ENCODE data around the gene PRMT2. TPM values are rescaled to one million over a fixed set of nuclear protein-coding genes. Genes with fewer than 3 reads are reported as not detected.
"Not testable (repeated sequence)": the region's sequence is repeated elsewhere in the genome, so short reads cannot be mapped to it uniquely, and the experiment has no call there.

Gene PRMT2
- total RNA-seq, 1 donor from 2014 or later, result 96.6 TPM

DNA sequence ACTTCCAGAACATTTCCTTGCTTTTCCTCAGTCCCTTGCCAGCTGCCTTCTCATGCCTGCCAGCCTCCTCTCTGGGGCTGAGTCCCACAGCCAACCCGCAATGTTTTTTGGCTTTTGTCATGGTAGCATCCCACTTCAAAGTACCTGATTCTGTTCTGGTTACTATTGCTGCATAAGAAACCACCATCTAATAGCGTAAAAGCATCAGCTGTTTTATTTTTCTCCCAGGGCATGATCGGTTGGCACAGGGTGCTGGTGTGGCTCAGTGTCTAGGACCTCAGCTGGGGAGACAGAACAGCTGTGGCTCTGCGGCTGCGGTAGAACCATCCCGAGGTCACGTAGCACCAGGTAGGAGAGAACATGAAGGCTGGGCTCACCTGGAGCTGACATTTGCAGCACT is 8.9 kb upstream of the PRMT2 start:
- Histone ChIP-seq H3K9ac (ENCODE audit: low read depth in 1 of 3, low read length in 3 of 3) (no peak overlapping the region), H3K27me3 (ENCODE audit: control insufficient read depth in 3 of 3, insufficient read depth in 3 of 3, low read length in 3 of 3) (peaks cover 5 to 21% (median 6%) of the 10 kb centered on the region in 3 donors), H3K9me3 (ENCODE audit: control insufficient read depth in 3 of 3, low read length in 3 of 3) (peaks cover 2 to 14% (median 12%) of the 10 kb centered on the region in 3 donors), H3K4me3 (ENCODE audit: low read length in 3 of 3) (no peak overlapping the region), H3K36me3 (ENCODE audit: control insufficient read depth in 3 of 3, insufficient read depth in 3 of 3, low read length in 3 of 3) (no peaks in the 10 kb centered on the region), H3K4me1 (ENCODE audit: control insufficient read depth in 3 of 3, insufficient read depth in 3 of 3, low read length in 3 of 3) (no peaks in the 10 kb centered on the region), H3K27ac (ENCODE audit: low read depth, low read length) (no peak overlapping the region)

DNA sequence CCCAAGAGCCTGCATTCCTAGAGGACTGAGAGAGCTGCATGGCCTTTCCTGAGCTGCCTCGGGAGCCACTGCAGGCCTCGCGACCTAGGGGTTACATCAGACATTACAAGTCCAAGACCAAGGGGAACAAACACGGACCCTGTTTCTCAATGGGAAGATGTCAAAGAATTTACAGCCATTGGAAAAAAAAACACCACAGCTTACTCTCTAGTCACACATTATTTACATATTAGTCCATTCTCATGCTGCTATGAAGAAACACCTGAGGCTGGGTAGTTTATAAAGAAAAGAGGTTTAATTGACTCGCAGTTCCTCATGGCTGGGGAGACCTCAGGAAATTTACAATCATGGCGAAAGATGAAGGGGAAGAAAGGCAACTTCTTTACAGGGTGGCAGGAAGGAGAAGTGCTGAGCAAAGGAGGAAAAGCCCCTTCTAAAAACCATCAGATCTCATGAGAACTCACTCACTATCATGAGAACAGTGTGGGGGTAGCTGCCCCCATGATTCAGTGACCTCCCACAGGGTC is 8.4 kb upstream of the PRMT2 start:
- no peak overlapping the region for H3K4me3 ChIP-seq (ENCODE audit: low read length in 3 of 3)
- no peak overlapping the region for H3K27ac ChIP-seq (ENCODE audit: low read depth, low read length)
- H3K9ac ChIP-seq (ENCODE audit: low read depth in 1 of 3, low read length in 3 of 3), result no peak overlapping the region
- H3K36me3 ChIP-seq (ENCODE audit: control insufficient read depth in 3 of 3, insufficient read depth in 3 of 3, low read length in 3 of 3), result no peaks in the 10 kb centered on the region
- peaks cover 5 to 21% (median 6%) of the 10 kb centered on the region in 3 donors for H3K27me3 ChIP-seq (ENCODE audit: control insufficient read depth in 3 of 3, insufficient read depth in 3 of 3, low read length in 3 of 3)
- peaks cover 2 to 14% (median 12%) of the 10 kb centered on the region in 3 donors for H3K9me3 ChIP-seq (ENCODE audit: control insufficient read depth in 3 of 3, low read length in 3 of 3)
- no peaks in the 10 kb centered on the region for H3K4me1 ChIP-seq (ENCODE audit: control insufficient read depth in 3 of 3, insufficient read depth in 3 of 3, low read length in 3 of 3)

DNA sequence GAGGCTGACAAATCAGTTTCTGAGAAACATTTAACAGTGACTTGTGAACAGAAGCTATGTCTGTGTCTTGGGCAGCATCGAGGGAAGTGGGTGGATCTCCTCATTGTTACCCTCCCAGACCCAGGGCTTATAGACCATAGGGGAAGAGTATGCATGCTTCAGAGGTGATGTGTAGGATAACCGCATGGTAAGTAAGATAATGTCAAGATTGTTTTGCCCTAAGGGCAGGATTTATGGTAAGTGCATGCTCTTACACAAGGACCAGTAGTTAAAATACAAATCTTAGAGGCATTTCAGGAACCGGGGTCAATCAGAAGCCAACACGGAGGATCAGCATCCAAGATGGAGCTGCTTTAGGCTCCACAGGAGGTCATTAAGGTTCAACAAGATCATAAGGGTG is 7.7 kb upstream of the PRMT2 start:
- Histone ChIP-seq H3K4me3 (ENCODE audit: low read length in 3 of 3) (no peak overlapping the region), H3K27me3 (ENCODE audit: control insufficient read depth in 3 of 3, insufficient read depth in 3 of 3, low read length in 3 of 3) (peaks cover 5 to 21% (median 6%) of the 10 kb centered on the region in 3 donors), H3K36me3 (ENCODE audit: control insufficient read depth in 3 of 3, insufficient read depth in 3 of 3, low read length in 3 of 3) (no peaks in the 10 kb centered on the region), H3K27ac (ENCODE audit: low read depth, low read length) (no peak overlapping the region), H3K9ac (ENCODE audit: low read depth in 1 of 3, low read length in 3 of 3) (no peak overlapping the region), H3K9me3 (ENCODE audit: control insufficient read depth in 3 of 3, low read length in 3 of 3) (peaks cover 2 to 14% (median 12%) of the 10 kb centered on the region in 3 donors), H3K4me1 (ENCODE audit: control insufficient read depth in 3 of 3, insufficient read depth in 3 of 3, low read length in 3 of 3) (no peaks in the 10 kb centered on the region)

DNA sequence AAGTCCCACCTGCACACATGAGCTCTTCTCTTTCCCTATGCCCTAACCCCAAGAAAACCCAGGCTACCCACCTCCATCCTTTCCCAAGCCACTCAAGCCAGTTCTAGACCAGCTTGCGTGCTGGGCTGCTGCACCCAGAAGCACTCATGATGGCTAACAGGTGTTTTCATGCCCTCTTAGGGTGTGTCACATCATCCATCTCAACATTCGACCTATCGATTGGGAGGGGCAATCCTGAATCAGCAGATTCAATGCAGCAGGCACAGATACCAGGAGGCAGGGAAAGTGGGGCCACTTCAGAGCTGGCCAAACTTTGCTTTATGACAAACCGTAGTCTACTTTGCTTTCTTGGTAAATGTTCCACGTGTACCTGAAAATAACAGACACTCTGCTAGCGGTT is 6.6 kb upstream of the PRMT2 start:
- Histone ChIP-seq H3K4me1 (ENCODE audit: control insufficient read depth in 3 of 3, insufficient read depth in 3 of 3, low read length in 3 of 3) (no peaks in the 10 kb centered on the region), H3K36me3 (ENCODE audit: control insufficient read depth in 3 of 3, insufficient read depth in 3 of 3, low read length in 3 of 3) (no peaks in the 10 kb centered on the region), H3K27ac (ENCODE audit: low read depth, low read length) (no peak overlapping the region), H3K4me3 (ENCODE audit: low read length in 3 of 3) (no peak overlapping the region), H3K27me3 (ENCODE audit: control insufficient read depth in 3 of 3, insufficient read depth in 3 of 3, low read length in 3 of 3) (peaks cover 5 to 21% (median 6%) of the 10 kb centered on the region in 3 donors), H3K9ac (ENCODE audit: low read depth in 1 of 3, low read length in 3 of 3) (no peak overlapping the region), H3K9me3 (ENCODE audit: control insufficient read depth in 3 of 3, low read length in 3 of 3) (peaks cover 2 to 14% (median 12%) of the 10 kb centered on the region in 3 donors)

DNA sequence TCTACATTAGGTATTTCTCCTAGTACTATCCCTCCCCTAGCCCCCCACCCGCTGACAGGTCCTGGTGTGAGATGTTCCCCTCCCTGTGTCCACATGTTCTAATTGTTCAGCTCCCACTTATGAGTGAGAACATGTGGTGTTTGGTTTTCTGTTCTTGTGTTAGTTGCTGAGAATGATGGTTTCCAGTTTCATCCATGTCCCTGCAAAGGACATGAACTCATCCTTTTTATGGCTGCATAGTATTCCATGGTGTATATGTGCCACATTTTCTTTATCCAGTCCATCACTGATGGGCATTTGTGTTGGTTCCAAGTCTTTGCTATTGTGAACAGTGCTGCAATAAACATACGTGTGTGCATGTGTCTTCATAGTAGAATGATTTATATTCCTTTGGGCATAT is 4.6 kb upstream of the PRMT2 start:
- H3K9me3 ChIP-seq (ENCODE audit: control insufficient read depth in 3 of 3, low read length in 3 of 3); H3K9ac ChIP-seq (ENCODE audit: low read depth in 1 of 3, low read length in 3 of 3); H3K4me1 ChIP-seq (ENCODE audit: control insufficient read depth in 3 of 3, insufficient read depth in 3 of 3, low read length in 3 of 3); H3K36me3 ChIP-seq (ENCODE audit: control insufficient read depth in 3 of 3, insufficient read depth in 3 of 3, low read length in 3 of 3); H3K4me3 ChIP-seq (ENCODE audit: low read length in 3 of 3); H3K27ac ChIP-seq (ENCODE audit: low read depth, low read length): not testable (repeated sequence)
- peaks cover 5 to 11% (median 6%) of the 10 kb centered on the region in 3 donors for H3K27me3 ChIP-seq (ENCODE audit: control insufficient read depth in 3 of 3, insufficient read depth in 3 of 3, low read length in 3 of 3)

DNA sequence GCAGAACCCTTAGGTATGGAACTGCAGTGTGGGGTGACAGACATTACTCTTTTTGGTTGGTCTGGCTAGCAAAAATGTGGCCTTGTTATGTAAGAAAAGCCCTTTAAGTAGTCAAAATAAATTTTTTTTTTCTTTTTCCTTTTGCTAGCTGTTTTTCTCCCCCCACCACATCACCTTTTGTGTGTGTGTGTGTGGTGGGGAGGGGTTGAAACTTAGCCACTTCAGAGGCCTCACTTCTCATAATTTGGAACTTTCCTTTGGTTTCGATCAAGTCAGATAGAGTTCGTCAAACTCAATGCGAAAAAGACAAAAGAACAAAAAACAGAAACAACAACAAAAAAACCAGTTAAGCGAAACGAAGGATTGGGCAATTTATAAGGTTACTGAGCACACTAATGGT is 1.9 kb upstream of the PRMT2 start:
- Histone ChIP-seq H3K9me3 (ENCODE audit: control insufficient read depth in 3 of 3, low read length in 3 of 3) (no peaks in the 10 kb centered on the region), H3K27ac (ENCODE audit: low read depth, low read length) (no peak overlapping the region)

DNA sequence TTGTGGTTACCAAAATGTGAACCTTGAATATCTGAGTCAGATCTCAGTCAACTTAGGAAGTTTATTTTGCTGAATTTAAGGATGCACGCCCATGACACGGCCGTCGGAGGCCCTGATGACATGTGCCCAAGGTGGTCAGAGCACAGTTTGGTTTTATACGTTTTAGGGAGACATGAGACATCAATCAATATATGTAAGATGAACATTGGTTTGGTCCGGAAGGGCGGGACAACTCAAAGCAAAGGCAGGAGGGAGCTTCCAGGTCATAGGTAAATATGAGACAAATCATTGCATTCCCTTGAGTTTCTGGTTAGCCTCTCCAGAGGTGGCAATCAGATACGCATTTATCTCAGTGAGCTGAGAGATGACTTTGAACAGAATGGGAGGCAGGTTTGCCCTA is 1.0 kb upstream of the PRMT2 start:
- Histone ChIP-seq H3K9me3 (ENCODE audit: control insufficient read depth in 3 of 3, low read length in 3 of 3) (no peaks in the 10 kb centered on the region), H3K4me1 (ENCODE audit: control insufficient read depth in 3 of 3, insufficient read depth in 3 of 3, low read length in 3 of 3) (peaks cover 14 to 30% (median 23%) of the 10 kb centered on the region in 3 donors), H3K9ac (ENCODE audit: low read depth in 1 of 3, low read length in 3 of 3) (peak overlapping the region in 2 of 3 donors; percentile 73 to 92), H3K27ac (ENCODE audit: low read depth, low read length) (peak overlapping the region; percentile 97), H3K27me3 (ENCODE audit: control insufficient read depth in 3 of 3, insufficient read depth in 3 of 3, low read length in 3 of 3) (no peaks in the 10 kb centered on the region), H3K36me3 (ENCODE audit: control insufficient read depth in 3 of 3, insufficient read depth in 3 of 3, low read length in 3 of 3) (peaks cover 0 to 11% (median 3%) of the 10 kb centered on the region in 3 donors), H3K4me3 (ENCODE audit: low read length in 3 of 3) (peak overlapping the region; percentile 67 to 100 (median 99))

More for the DNA sequence above, 1.9 kb upstream of the PRMT2 start:
- Histone ChIP-seq H3K36me3 (ENCODE audit: control insufficient read depth in 3 of 3, insufficient read depth in 3 of 3, low read length in 3 of 3) (peaks cover 0 to 11% (median 3%) of the 10 kb centered on the region in 3 donors), H3K9ac (ENCODE audit: low read depth in 1 of 3, low read length in 3 of 3) (no peak overlapping the region), H3K4me1 (ENCODE audit: control insufficient read depth in 3 of 3, insufficient read depth in 3 of 3, low read length in 3 of 3) (peaks cover 14 to 30% (median 23%) of the 10 kb centered on the region in 3 donors), H3K27me3 (ENCODE audit: control insufficient read depth in 3 of 3, insufficient read depth in 3 of 3, low read length in 3 of 3) (peaks cover 4 to 5% (median 5%) of the 10 kb centered on the region in 3 donors), H3K4me3 (ENCODE audit: low read length in 3 of 3) (no peak overlapping the region)

DNA sequence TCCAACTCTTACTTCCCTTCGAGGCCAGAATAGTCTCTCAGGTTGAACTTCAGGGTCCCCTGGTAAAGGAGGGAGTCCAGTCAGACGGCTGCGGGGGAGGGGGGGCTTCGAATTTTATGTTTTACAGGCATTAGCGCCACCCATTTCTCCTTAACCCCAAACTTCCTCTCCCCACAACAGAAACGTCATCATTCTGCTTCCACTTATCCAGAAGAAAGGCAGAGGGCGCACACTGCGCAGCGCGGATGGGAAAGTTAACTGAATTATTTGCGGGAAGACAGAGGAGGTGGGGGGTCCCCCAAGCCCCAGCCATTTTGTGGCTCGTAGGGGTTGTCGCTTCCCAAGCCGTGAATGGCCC is 529 bp upstream of the PRMT2 start:
- no peaks in the 10 kb centered on the region for H3K27me3 ChIP-seq (ENCODE audit: control insufficient read depth in 3 of 3, insufficient read depth in 3 of 3, low read length in 3 of 3)
- H3K27ac ChIP-seq (ENCODE audit: low read depth, low read length), result peak overlapping the region; percentile 97
- no peaks in the 10 kb centered on the region for H3K9me3 ChIP-seq (ENCODE audit: control insufficient read depth in 3 of 3, low read length in 3 of 3)
- H3K4me3 ChIP-seq (ENCODE audit: low read length in 3 of 3), result peak overlapping the region; percentile 67 to 100 (median 99)
- peak overlapping the region; percentile 73 to 92 (median 91) for H3K9ac ChIP-seq (ENCODE audit: low read depth in 1 of 3, low read length in 3 of 3)
- H3K36me3 ChIP-seq (ENCODE audit: control insufficient read depth in 3 of 3, insufficient read depth in 3 of 3, low read length in 3 of 3), result peaks cover 0 to 11% (median 3%) of the 10 kb centered on the region in 3 donors
- H3K4me1 ChIP-seq (ENCODE audit: control insufficient read depth in 3 of 3, insufficient read depth in 3 of 3, low read length in 3 of 3), result peaks cover 14 to 30% (median 23%) of the 10 kb centered on the region in 3 donors

DNA sequence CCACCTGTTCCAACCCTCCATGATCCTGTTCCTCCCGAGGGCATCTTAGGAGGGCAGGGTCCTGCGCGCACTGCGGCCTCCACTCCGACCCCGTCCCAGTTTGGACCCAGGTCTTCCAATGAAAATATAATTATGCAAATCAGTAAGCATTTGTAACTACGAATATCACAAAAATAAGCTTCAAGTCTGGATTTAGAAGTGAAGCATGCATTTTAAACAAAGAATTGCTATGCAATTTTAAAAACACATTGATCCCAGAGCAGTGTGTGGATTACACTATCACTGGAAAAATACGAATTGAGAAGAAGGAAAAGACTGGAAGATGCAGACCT is 673 bp downstream of the PRMT2 start:
- H3K4me1 ChIP-seq (ENCODE audit: control insufficient read depth in 3 of 3, insufficient read depth in 3 of 3, low read length in 3 of 3), result peaks cover 14 to 30% (median 23%) of the 10 kb centered on the region in 3 donors
- peaks cover 2 to 11% (median 3%) of the 10 kb centered on the region in 3 donors for H3K36me3 ChIP-seq (ENCODE audit: control insufficient read depth in 3 of 3, insufficient read depth in 3 of 3, low read length in 3 of 3)
- H3K4me3 ChIP-seq (ENCODE audit: low read length in 3 of 3), result peak overlapping the region; percentile 99 to 100 (median 100)
- H3K9ac ChIP-seq (ENCODE audit: low read depth in 1 of 3, low read length in 3 of 3), result peak overlapping the region; percentile 91 to 97 (median 92)
- H3K27ac ChIP-seq (ENCODE audit: low read depth, low read length), result peak overlapping the region; percentile 97
- H3K9me3 ChIP-seq (ENCODE audit: control insufficient read depth in 3 of 3, low read length in 3 of 3), result no peaks in the 10 kb centered on the region
- no peaks in the 10 kb centered on the region for H3K27me3 ChIP-seq (ENCODE audit: control insufficient read depth in 3 of 3, insufficient read depth in 3 of 3, low read length in 3 of 3)

DNA sequence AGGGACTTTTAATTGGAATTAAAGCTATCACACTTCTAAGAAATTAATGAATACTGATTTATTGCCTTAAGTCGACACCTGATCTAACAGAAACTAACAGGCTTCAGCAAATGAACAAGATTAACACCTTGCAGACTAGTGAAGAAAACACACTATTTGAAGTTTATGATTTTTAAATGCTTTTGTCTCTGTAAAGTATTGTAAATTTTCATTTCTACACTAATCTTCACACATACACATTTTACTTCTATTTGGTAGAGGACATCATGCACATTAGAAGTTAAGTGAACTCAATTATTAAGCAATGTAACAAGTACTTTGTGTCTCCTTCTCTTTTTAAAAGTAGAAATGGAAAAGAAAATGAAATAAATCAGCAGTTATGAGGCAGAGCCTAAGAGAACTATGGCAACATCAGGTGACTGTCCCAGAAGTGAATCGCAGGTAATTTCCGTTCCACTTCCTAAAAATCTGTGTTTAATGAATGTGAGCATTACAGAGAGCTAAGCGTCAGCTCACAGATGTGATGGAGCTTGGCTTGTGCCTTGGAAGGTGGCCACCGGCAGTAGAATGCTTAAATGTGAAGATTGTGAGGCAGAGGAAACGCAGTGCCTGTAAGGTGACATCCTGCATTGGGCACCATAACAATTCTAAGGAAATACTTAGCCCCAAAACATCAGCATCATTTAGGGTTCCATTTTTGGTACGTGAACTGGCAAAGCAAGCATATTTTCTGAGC is 1.2 kb downstream of the PRMT2 start:
- Histone ChIP-seq H3K27ac (ENCODE audit: low read depth, low read length) (no peak overlapping the region), H3K9me3 (ENCODE audit: control insufficient read depth in 3 of 3, low read length in 3 of 3) (no peaks in the 10 kb centered on the region), H3K4me1 (ENCODE audit: control insufficient read depth in 3 of 3, insufficient read depth in 3 of 3, low read length in 3 of 3) (peaks cover 14 to 30% (median 23%) of the 10 kb centered on the region in 3 donors), H3K4me3 (ENCODE audit: low read length in 3 of 3) (peak overlapping the region; percentile 22 to 100 (median 99)), H3K9ac (ENCODE audit: low read depth in 1 of 3, low read length in 3 of 3) (peak overlapping the region in 2 of 3 donors; percentile 91 to 97), H3K27me3 (ENCODE audit: control insufficient read depth in 3 of 3, insufficient read depth in 3 of 3, low read length in 3 of 3) (no peaks in the 10 kb centered on the region), H3K36me3 (ENCODE audit: control insufficient read depth in 3 of 3, insufficient read depth in 3 of 3, low read length in 3 of 3) (peaks cover 3 to 11% (median 4%) of the 10 kb centered on the region in 3 donors)

Measured in skeletal muscle tissue (tissue), 4 donors.